Upper lobe of left lung (tissue), 6 donors: ENCODE data around the gene ZNF829. TPM values are rescaled to one million over a fixed set of nuclear protein-coding genes. Genes with fewer than 3 reads are reported as not detected.

Source experiments
- ATAC-seq, 2 donors: fragments of 200-7000 bp; cut with Tn5 transposase; one replicate each; pipeline ENCODE4 v1.9.1; 2022; ENCODE audit warnings: mild to moderate bottlenecking in 2 of 2, moderate library complexity in 2 of 2; ENCODE audit not compliant: low FRiP score in 2 of 2
- DNase-seq, 2 donors: peaks; one replicate each; pipeline ENCODE4 v3.0.0-alpha.2; 2019 to 2020
- H3K27ac ChIP-seq, 4 donors: fragments of 200-600 bp; sonication (generic); one replicate each; pipeline ENCODE4 v1.5.1; 2016 to 2019
- H3K27me3 ChIP-seq, 4 donors: fragments of 200-600 bp; sonication (generic); one replicate each; pipeline ENCODE4 v1.5.1; 2017 to 2019
- H3K36me3 ChIP-seq, 4 donors: fragments of 200-600 bp; sonication (generic); one replicate each; pipeline ENCODE4 v1.5.1; 2016 to 2019
- H3K4me1 ChIP-seq, 4 donors: fragments of 200-600 bp; sonication (generic); one replicate each; pipeline ENCODE4 v1.5.1; 2018 to 2019
- H3K4me3 ChIP-seq, 4 donors: fragments of 200-600 bp; sonication (generic); one replicate each; pipeline ENCODE4 v1.5.1; 2017 to 2019; ENCODE audit warnings: mild to moderate bottlenecking in 2 of 4, moderate library complexity in 1 of 4
- H3K9me3 ChIP-seq, 4 donors: fragments of 200-600 bp; sonication (generic); one replicate each; pipeline ENCODE4 v1.5.1; 2018 to 2019
- CTCF ChIP-seq, 6 experiments: fragments of 450-650 bp in 4 of 6; fragments of 200-600 bp in 2 of 6; sonication (generic) in 2 of 6; IDR thresholded peaks; one replicate each; pipeline ENCODE4 v1.5.1; 2016 to 2019; ENCODE audit warnings: antibody characterized with exemption in 6 of 6
- EP300 ChIP-seq, 4 donors: sonication (generic); formaldehyde crosslinking; IDR thresholded peaks; one replicate each; pipeline ENCODE4 v1.5.1; 2017; ENCODE audit warnings: antibody characterized with exemption in 4 of 4, control low read depth in 2 of 4
- POLR2A ChIP-seq, 4 donors: fragments of 450-650 bp; IDR thresholded peaks; one replicate each; pipeline ENCODE4 v1.5.1; 2016 to 2017; ENCODE audit warnings: antibody characterized with exemption in 4 of 4, mild to moderate bottlenecking in 2 of 4
- POLR2AphosphoS5 ChIP-seq, 2 donors: sonication (generic); formaldehyde crosslinking; IDR thresholded peaks; one replicate each; pipeline ENCODE4 v1.5.1; 2017; ENCODE audit warnings: antibody characterized with exemption in 2 of 2
- WGBS, 2 donors: methylation state at CpG; one replicate each; pipeline ENCODE4 v1.1.5; 2017 to 2018; 5-methylcytosine and 5-hydroxymethylcytosine counted together
- total RNA-seq, 6 donors: library from RNA; depleted of rRNA in 4 of 6; stranded (reverse); fragments of >200 nt in 4 of 6; gene quantifications; one replicate each; pipeline versions ENCODE4 v1.1.0 to v1.2.1, GENCODE V29; 2016 to 2021
- donor health status: DM: no; HTN: no; CAD: no; lungs with moderate emphysema.
- donor health status: DM: no; HTN: yes; CAD: no; lungs with severe emphysema.

The ZNF829 gene
- total RNA-seq, 6 donors from 2014 or later = 1.00 to 5.2 (median 1.8) TPM

GRCh38 chr19:36939153-36939552 lies 23.1 kb upstream of the ZNF829 start:
- ATAC-seq (no peak), DNase-seq (no peak)
- Histone ChIP-seq H3K4me1 (no peaks in the 10 kb centered on the region), H3K36me3 (peaks cover 14 to 79% (median 40%) of the 10 kb centered on the region in 4 donors), H3K9me3 (peaks cover 18 to 70% (median 61%) of the 10 kb centered on the region in 4 donors), H3K27me3 (no peaks in the 10 kb centered on the region), H3K4me3 (no peak overlapping the region), H3K27ac (no peak overlapping the region)
- TF ChIP-seq POLR2A (IDR thresholded peaks at IDR 0.05) (no peak), CTCF (IDR thresholded peaks at IDR 0.05) (no peak), EP300 (IDR thresholded peaks at IDR 0.05) (no peak), POLR2AphosphoS5 (IDR thresholded peaks at IDR 0.05) (no peak)

DNA sequence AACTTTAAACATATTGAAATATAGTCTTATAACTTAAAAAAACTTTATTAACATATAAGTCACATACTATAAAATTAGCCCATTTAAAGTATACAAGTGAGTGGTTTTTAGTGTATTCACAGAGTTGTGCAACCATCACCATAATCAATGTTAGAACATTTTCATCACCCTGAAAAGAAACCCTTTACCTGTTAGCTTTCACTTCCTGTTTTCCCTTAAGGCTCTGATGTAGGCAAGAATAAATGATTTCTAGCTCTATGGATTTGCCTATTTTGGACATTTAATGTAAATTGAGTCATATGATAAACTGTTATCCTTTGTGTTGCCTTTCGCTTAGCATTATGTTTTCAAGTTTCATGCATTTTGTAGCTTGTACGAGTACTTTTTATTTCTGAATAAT lies 15.6 kb upstream of the ZNF829 start:
- DNase-seq (no peak), ATAC-seq (no peak)
- H3K4me3 ChIP-seq = no peak overlapping the region
- no peaks in the 10 kb centered on the region for H3K27me3 ChIP-seq
- peaks cover 23 to 59% (median 46%) of the 10 kb centered on the region in 4 donors for H3K9me3 ChIP-seq
- H3K27ac ChIP-seq = no peak overlapping the region
- TF ChIP-seq CTCF (IDR thresholded peaks at IDR 0.05) (no peak), POLR2AphosphoS5 (IDR thresholded peaks at IDR 0.05) (no peak), POLR2A (IDR thresholded peaks at IDR 0.05) (no peak), EP300 (IDR thresholded peaks at IDR 0.05) (no peak)
- 96 to 98% methylated on average over 2 of the region's 2 CpGs for WGBS, 2 donors
- H3K4me1 ChIP-seq = no peaks in the 10 kb centered on the region
- peaks cover 0 to 40% (median 11%) of the 10 kb centered on the region in 4 donors for H3K36me3 ChIP-seq

DNA sequence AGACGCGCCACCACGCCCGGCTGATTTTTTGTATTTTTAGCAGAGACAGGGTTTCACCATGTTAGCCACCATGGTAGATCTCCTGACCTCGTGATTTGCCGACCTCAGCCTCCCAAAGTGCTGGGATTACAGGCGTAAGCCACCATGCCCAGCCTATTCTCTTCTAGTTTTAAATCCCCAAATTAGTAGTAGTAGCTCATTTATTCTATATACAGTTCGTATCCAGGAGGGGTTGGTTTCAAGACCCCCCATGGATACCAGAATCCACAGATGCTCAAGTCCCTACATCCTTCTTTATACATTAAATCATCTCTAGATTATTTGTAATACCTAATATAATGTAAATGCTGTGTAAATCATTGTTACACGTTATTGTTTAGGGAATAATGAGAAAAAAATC lies 2.0 kb upstream of the ZNF829 start:
- Histone ChIP-seq H3K27ac (no peak overlapping the region), H3K9me3 (peaks cover 0 to 15% (median 8%) of the 10 kb centered on the region in 4 donors), H3K36me3 (peaks cover 0 to 38% (median 20%) of the 10 kb centered on the region in 4 donors), H3K4me1 (peaks cover 6 to 19% (median 12%) of the 10 kb centered on the region in 4 donors), H3K27me3 (no peaks in the 10 kb centered on the region), H3K4me3 (no peak overlapping the region)
- ATAC-seq (no peak), DNase-seq (no peak)
- TF ChIP-seq POLR2A (IDR thresholded peaks at IDR 0.05) (no peak), POLR2AphosphoS5 (IDR thresholded peaks at IDR 0.05) (no peak), CTCF (IDR thresholded peaks at IDR 0.05) (no peak), EP300 (IDR thresholded peaks at IDR 0.05) (no peak)
- 95 to 97% methylated on average over 9 of the region's 9 CpGs for WGBS, 2 donors

DNA sequence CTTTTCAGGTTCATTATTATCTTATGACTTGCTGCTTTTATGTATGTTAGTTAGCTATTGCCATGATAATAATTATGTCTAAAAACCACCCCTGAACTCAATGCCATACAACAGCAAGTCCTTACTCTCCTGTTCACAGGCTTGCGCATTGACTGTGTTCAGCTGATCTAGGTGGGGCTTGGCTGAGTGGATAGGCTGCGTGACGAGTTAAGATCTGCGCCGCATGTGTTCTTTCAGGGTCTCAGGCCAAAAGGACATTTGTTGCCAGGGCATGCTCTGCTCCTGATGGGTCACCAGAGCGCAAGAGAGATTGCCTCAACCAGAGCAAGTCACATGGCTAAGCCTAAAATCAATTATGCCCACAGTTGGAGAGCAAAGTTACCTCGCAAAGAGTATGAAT lies 900 bp upstream of the ZNF829 start:
- Histone ChIP-seq H3K27me3 (no peaks in the 10 kb centered on the region), H3K27ac (peak overlapping the region in 2 of 4 donors; percentile 86 to 93), H3K9me3 (peaks cover 0 to 14% (median 5%) of the 10 kb centered on the region in 4 donors), H3K36me3 (peaks cover 0 to 28% (median 12%) of the 10 kb centered on the region in 4 donors), H3K4me1 (peaks cover 6 to 19% (median 12%) of the 10 kb centered on the region in 4 donors), H3K4me3 (peak overlapping the region in 3 of 4 donors; percentile 58 to 81 (median 75))
- ATAC-seq (no peak), DNase-seq (no peak)
- 42 to 65% methylated on average over 7 of the region's 7 CpGs for WGBS, 2 donors
- TF ChIP-seq EP300 (IDR thresholded peaks at IDR 0.05) (no peak), POLR2AphosphoS5 (IDR thresholded peaks at IDR 0.05) (no peak)

DNA sequence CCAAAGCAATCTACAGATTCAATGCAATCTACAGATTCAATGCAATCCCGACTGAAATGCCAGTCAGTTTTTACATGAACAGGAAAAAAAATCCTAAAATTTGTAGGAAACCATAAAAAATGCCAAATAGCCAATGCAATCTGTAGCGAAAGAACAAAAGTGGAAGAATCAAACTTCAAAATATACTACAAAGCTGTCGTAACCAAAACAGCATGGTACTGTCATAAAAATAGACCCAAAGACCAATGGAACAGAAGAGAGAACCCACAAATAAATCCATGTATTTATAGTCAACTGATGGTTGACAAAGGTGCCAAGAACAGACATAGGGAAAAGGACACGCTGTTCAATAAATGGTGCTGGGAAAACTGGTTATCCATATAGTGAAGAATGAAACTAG lies 17.7 kb downstream of the ZNF829 start:
- no peak overlapping the region for H3K4me3 ChIP-seq
- 69 to 97% methylated on average over 4 of the region's 4 CpGs for WGBS, 2 donors
- DNase-seq (no peak), ATAC-seq (no peak)
- peaks cover 82 to 99% (median 97%) of the 10 kb centered on the region in 4 donors for H3K9me3 ChIP-seq
- TF ChIP-seq CTCF (IDR thresholded peaks at IDR 0.05) (no peak), POLR2A (IDR thresholded peaks at IDR 0.05) (no peak), POLR2AphosphoS5 (IDR thresholded peaks at IDR 0.05) (no peak), EP300 (IDR thresholded peaks at IDR 0.05) (no peak)
- peaks cover 13 to 89% (median 59%) of the 10 kb centered on the region in 4 donors for H3K36me3 ChIP-seq
- H3K27ac ChIP-seq = no peak overlapping the region
- H3K4me1 ChIP-seq = no peaks in the 10 kb centered on the region
- no peaks in the 10 kb centered on the region for H3K27me3 ChIP-seq
